Measurements from ENCODE around the gene GFPT1. TPM values are rescaled to one million over a fixed set of nuclear protein-coding genes. Genes with fewer than 3 reads are reported as not detected.

GFPT1 gene
- total and polyA plus RNA-seq, 9 of the 15 experiments (the other 6 are each of a cell fraction or from before 2014, with no cell fraction given) = 6.6 to 38.3 (median 15.9) TPM

DNA sequence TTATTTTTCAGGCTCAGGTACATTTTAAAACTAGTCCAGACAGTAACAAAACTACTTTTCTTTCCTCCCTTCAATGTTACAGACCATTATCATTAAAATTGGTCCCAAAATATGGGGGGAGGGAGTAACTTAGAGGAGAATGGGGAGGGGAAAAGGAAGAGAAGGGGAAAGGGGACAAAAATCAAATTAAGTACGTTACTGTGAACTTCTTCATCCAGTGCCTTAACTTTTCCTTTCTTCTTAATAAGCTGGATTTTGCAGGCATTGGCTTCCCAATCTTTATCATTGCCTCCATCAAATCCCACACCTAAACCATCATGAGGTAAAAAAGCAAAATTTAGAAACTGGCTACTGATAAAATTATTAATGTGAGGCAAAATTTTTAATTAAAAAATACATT, 17.2 kb downstream of the GFPT1 start:
- peaks cover 71% of the 10 kb centered on the region for H3K36me3 ChIP-seq (ENCODE audit: control insufficient read depth, insufficient read depth, low read length)
- H3K9me1 ChIP-seq (ENCODE audit: control insufficient read depth, insufficient read depth, low read length) = no peaks in the 10 kb centered on the region
- intact Hi-C loops (cut with micrococcal nuclease) = loop anchor here (10.0 kb wide), 1 partner anchor 185 kb away; no protein-coding TSS in a partner anchor
- no peak overlapping the region for H3K4me3 ChIP-seq
- WGBS (ENCODE audit: insufficient coverage, low coverage, missing lambda C conversion rate) = 87% methylated on average over 1 of the region's 1 CpG
- no peak overlapping the region for H3K4me2 ChIP-seq (ENCODE audit: insufficient read depth, low read length)
- H3K4me1 ChIP-seq (replicated peaks in 1 of 2; ENCODE audit: control insufficient read depth in 2 of 2, insufficient read depth in 2 of 2, low read length in 2 of 2) = no peaks in the 10 kb centered on the region
- no peak overlapping the region for H3K9ac ChIP-seq (ENCODE audit: insufficient read depth in 1 of 2, low read depth in 2 of 2, low read length in 2 of 2)
- FAIRE-seq (no peak), ATAC-seq (no peak), DNase-seq (ENCODE audit: extremely low read depth in 1 of 4, low spot score in 3 of 4) (no peak)
- H3K79me2 ChIP-seq (ENCODE audit: control insufficient read depth, insufficient read depth, low read length) = peaks cover 16% of the 10 kb centered on the region
- no peak overlapping the region for H3K27ac ChIP-seq (ENCODE audit: extremely low read depth, low read depth, low read length)
- H4K20me1 ChIP-seq (replicated peaks; ENCODE audit: control insufficient read depth, insufficient read depth, low read length) = peaks cover 6% of the 10 kb centered on the region; the same call in 1 of the 2 replicates
- ChIA-PET POLR2A (interaction anchor here (0.6 to 2.8 kb wide), 8 partner anchors 9 to 114 kb away, joined by 3 to 11 read pairs (median 4); partner anchors contain the start of gene GFPT1), CTCF (ENCODE audit: low intra/inter-chr PET ratio) (no interaction called here)
- in situ Hi-C loops (cut with MboI) = no loop called here
- H3K9me3 ChIP-seq (replicated peaks; ENCODE audit: control insufficient read depth, insufficient read depth, low read depth, low read length) = no peaks in the 10 kb centered on the region
- no peak for TF ChIP-seq BCOR (IDR thresholded peaks at IDR 0.05)
- TF ChIP-seq MIER1 (IDR thresholded peaks at IDR 0.05; ENCODE audit: low read depth) = no peak
- TF ChIP-seq NFATC3 (IDR thresholded peaks at IDR 0.05) = no peak
- TF ChIP-seq ILF3 (IDR thresholded peaks at IDR 0.05; ENCODE audit: borderline replicate concordance) = no peak
- no peak for TF ChIP-seq CBX1 (IDR thresholded peaks at IDR 0.05; ENCODE audit: low read depth)
- TF ChIP-seq, protein P1, sequence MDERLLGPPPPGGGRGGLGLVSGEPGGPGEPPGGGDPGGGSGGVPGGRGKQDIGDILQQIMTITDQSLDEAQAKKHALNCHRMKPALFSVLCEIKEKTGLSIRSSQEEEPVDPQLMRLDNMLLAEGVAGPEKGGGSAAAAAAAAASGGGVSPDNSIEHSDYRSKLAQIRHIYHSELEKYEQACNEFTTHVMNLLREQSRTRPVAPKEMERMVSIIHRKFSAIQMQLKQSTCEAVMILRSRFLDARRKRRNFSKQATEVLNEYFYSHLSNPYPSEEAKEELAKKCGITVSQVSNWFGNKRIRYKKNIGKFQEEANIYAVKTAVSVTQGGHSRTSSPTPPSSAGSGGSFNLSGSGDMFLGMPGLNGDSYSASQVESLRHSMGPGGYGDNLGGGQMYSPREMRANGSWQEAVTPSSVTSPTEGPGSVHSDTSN (CRISPR knock-in tag; IDR thresholded peaks at IDR 0.05; ENCODE audit: low read depth) = no peak
- TF ChIP-seq, protein P1 (tag; conservative IDR thresholded peaks at IDR 0.05; ENCODE audit: low read depth) = no peak
- TF ChIP-seq RBM39 (optimal IDR thresholded peaks at IDR 0.05; ENCODE audit: low read depth, low read length) = no peak
- no peak for TF ChIP-seq NBN (IDR thresholded peaks at IDR 0.05; ENCODE audit: low read depth)
- no peak for TF ChIP-seq HNRNPUL1 (IDR thresholded peaks at IDR 0.05; ENCODE audit: low read length)
- TF ChIP-seq, protein P2, sequence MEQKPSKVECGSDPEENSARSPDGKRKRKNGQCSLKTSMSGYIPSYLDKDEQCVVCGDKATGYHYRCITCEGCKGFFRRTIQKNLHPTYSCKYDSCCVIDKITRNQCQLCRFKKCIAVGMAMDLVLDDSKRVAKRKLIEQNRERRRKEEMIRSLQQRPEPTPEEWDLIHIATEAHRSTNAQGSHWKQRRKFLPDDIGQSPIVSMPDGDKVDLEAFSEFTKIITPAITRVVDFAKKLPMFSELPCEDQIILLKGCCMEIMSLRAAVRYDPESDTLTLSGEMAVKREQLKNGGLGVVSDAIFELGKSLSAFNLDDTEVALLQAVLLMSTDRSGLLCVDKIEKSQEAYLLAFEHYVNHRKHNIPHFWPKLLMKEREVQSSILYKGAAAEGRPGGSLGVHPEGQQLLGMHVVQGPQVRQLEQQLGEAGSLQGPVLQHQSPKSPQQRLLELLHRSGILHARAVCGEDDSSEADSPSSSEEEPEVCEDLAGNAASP (IDR thresholded peaks at IDR 0.05) = no peak
- H3K27me3 ChIP-seq (ENCODE audit: control insufficient read depth in 2 of 2, insufficient read depth in 2 of 2, low read length in 2 of 2) = no peaks in the 10 kb centered on the region
- BruUV-seq (replicated peaks) = no TSS peak
- no peak overlapping the region for H2AFZ ChIP-seq (ENCODE audit: low read depth, low read length)
